Transverse colon (tissue), 3 donors: ENCODE results near the gene ERC2.

ENCODE experiments used
- CTCF ChIP-seq, 5 experiments: fragments of 200-600 bp in 3 of 5; fragments of 450-650 bp in 2 of 5; sonication (generic) in 3 of 5; IDR thresholded peaks; 1 replicate in 2 of 5; 2 replicates in 3 of 5; pipeline ENCODE4 v1.5.1; 2016 to 2017; ENCODE audit warnings: antibody characterized with exemption in 5 of 5, inconsistent platforms in 3 of 5, mild to moderate bottlenecking in 2 of 5, moderate library complexity in 1 of 5
- EP300 ChIP-seq: sonication (generic); formaldehyde crosslinking; IDR thresholded peaks from one replicate; pipeline ENCODE4 v1.6.1; 2017; ENCODE audit warnings: antibody characterized with exemption, low read depth

- no peak for TF ChIP-seq CTCF (IDR thresholded peaks at IDR 0.05)
- TF ChIP-seq EP300, result no peak
These were observed 374.1 kb downstream of the ERC2 start for GRCh38 chr3:56094170-56094569.
